ENCODE data around the gene GABRA1.

The GABRA1 gene

DNA sequence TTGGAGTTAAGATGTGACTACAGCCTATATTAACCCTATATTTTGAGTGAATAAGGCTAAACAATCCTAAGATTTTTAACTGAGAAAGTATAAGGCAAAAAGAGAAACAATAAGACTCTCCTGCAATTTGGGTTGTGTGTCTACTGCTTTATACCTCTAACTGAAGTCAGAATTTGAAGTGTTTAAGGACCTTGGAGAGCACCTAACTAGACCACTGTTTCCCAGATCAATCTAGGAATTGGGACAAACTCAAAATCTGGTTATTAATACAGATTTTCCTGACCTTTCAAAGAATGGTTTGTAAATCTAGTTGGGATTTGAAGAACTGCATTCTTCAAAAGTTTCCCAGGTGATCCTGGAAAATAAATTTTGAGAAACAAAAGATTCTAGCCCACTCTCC, 42.1 kb downstream of the GABRA1 start:
- TF ChIP-seq, protein P1, sequence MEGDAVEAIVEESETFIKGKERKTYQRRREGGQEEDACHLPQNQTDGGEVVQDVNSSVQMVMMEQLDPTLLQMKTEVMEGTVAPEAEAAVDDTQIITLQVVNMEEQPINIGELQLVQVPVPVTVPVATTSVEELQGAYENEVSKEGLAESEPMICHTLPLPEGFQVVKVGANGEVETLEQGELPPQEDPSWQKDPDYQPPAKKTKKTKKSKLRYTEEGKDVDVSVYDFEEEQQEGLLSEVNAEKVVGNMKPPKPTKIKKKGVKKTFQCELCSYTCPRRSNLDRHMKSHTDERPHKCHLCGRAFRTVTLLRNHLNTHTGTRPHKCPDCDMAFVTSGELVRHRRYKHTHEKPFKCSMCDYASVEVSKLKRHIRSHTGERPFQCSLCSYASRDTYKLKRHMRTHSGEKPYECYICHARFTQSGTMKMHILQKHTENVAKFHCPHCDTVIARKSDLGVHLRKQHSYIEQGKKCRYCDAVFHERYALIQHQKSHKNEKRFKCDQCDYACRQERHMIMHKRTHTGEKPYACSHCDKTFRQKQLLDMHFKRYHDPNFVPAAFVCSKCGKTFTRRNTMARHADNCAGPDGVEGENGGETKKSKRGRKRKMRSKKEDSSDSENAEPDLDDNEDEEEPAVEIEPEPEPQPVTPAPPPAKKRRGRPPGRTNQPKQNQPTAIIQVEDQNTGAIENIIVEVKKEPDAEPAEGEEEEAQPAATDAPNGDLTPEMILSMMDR (IDR thresholded peaks at IDR 0.05; ENCODE audit: low read depth, low read length), result no peak
- no peak for TF ChIP-seq MYC (IDR thresholded peaks at IDR 0.05; ENCODE audit: low read depth, low read length)
- TF ChIP-seq, protein P2, sequence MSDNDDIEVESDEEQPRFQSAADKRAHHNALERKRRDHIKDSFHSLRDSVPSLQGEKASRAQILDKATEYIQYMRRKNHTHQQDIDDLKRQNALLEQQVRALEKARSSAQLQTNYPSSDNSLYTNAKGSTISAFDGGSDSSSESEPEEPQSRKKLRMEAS (IDR thresholded peaks at IDR 0.05; ENCODE audit: low read depth, low read length), result no peak
- TF ChIP-seq POLR2A (IDR thresholded peaks at IDR 0.05; ENCODE audit: extremely low read depth, insufficient read length), result no peak
- H3K4me3 ChIP-seq (ENCODE audit: low read depth, low read length), result no peak overlapping the region
- no peak for DNase-seq (ENCODE audit: low read depth)

DNA sequence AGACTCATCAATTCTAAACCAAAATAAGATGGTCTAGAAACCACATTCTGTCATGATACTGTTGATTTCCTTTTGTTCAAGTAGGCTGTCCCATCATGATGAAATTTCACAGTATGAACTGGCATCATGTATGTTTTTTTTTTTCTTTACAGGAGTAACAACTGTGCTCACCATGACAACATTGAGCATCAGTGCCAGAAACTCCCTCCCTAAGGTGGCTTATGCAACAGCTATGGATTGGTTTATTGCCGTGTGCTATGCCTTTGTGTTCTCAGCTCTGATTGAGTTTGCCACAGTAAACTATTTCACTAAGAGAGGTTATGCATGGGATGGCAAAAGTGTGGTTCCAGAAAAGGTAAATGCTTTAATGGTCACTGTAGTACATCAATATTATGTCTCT, 47.6 kb downstream of the GABRA1 start:
- TF ChIP-seq, protein P1 (IDR thresholded peaks at IDR 0.05; ENCODE audit: low read depth, low read length), result no peak
- TF ChIP-seq POLR2A (IDR thresholded peaks at IDR 0.05; ENCODE audit: extremely low read depth, insufficient read length), result no peak
- TF ChIP-seq, protein P2 (IDR thresholded peaks at IDR 0.05; ENCODE audit: low read depth, low read length), result no peak
- no peak for TF ChIP-seq MYC (IDR thresholded peaks at IDR 0.05; ENCODE audit: low read depth, low read length)
- DNase-seq (ENCODE audit: low read depth), result no peak
- H3K4me3 ChIP-seq (ENCODE audit: low read depth, low read length), result no peak overlapping the region

DNA sequence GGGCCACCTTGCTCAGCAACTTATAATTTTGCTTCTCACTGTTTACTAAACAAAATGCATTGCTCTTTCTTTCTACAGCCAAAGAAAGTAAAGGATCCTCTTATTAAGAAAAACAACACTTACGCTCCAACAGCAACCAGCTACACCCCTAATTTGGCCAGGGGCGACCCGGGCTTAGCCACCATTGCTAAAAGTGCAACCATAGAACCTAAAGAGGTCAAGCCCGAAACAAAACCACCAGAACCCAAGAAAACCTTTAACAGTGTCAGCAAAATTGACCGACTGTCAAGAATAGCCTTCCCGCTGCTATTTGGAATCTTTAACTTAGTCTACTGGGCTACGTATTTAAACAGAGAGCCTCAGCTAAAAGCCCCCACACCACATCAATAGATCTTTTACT, 49.1 kb downstream of the GABRA1 start:
- no peak for DNase-seq (ENCODE audit: low read depth)
- TF ChIP-seq, protein P2 (IDR thresholded peaks at IDR 0.05; ENCODE audit: low read depth, low read length), result no peak
- TF ChIP-seq POLR2A (IDR thresholded peaks at IDR 0.05; ENCODE audit: extremely low read depth, insufficient read length) (no peak), MYC (IDR thresholded peaks at IDR 0.05; ENCODE audit: low read depth, low read length) (no peak)
- TF ChIP-seq, protein P1 (IDR thresholded peaks at IDR 0.05; ENCODE audit: low read depth, low read length), result no peak
- H3K4me3 ChIP-seq (ENCODE audit: low read depth, low read length), result no peak overlapping the region

DNA sequence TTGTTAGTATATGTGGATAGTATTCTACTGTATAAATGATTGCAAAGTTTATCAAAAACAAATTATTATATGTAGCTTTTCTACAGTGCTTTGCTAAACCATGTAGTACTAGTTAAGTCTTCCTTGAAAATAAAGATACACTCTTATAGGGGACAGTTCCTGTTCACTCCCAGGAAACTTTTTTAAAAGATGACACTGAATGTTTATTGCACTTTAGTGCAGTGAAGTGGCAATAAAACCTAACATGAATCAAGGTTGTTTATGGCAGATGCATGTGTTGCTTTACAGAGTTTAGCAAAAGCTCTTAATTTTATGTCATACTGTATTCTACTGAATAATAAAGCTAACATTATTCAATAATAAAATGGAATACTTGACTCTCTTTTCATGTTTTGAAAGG, 51.7 kb downstream of the GABRA1 start:
- no peak for TF ChIP-seq POLR2A (IDR thresholded peaks at IDR 0.05; ENCODE audit: extremely low read depth, insufficient read length)
- H3K4me3 ChIP-seq (ENCODE audit: low read depth, low read length), result no peak overlapping the region
- DNase-seq (ENCODE audit: low read depth), result no peak

DNA sequence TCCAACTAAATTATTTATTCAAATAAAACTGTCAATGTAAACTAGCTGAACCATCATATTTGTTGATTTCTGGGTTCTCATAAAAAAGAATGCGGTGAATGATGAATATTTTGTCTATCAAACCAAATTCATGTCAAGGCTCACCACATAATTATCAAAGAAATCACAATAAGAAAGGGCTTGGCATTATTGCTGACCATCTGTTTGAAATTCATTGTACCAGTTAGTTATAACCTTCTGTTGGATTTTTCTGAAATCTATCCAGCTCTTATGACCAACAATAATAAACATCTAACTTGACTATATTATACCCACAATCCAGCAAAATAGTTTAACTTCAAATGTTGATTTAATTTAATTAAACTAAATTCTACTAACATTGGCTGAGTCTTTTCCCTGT, 53.1 kb downstream of the GABRA1 start:
- no peak for DNase-seq (ENCODE audit: low read depth)
- TF ChIP-seq, protein P2 (IDR thresholded peaks at IDR 0.05; ENCODE audit: low read depth, low read length), result no peak
- TF ChIP-seq MYC (IDR thresholded peaks at IDR 0.05; ENCODE audit: low read depth, low read length) (no peak), POLR2A (IDR thresholded peaks at IDR 0.05; ENCODE audit: extremely low read depth, insufficient read length) (no peak)
- TF ChIP-seq, protein P1 (IDR thresholded peaks at IDR 0.05; ENCODE audit: low read depth, low read length), result no peak
- H3K4me3 ChIP-seq (ENCODE audit: low read depth, low read length), result no peak overlapping the region

DNA sequence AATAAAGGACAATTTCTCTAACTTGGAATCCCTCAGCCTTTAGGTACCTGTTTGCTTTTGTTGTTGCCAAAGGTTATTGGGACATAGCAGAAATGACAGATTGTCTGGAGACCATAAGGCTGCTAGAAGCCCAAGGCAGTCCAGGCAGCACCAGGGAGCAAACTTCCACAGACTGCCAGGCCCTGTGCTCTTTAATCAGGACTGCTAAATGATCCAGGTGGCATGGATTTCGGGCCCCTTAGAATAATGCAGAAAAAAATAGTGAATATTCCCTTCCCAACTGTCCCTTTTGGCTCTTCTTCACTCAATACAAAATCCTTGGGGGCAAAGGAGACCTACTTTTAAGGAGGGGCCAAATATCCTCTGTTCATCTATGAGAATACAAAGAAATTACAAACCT, 73.9 kb downstream of the GABRA1 start:
- no peak overlapping the region for H3K4me3 ChIP-seq (ENCODE audit: low read depth, low read length)
- DNase-seq (ENCODE audit: low read depth), result no peak
- TF ChIP-seq, protein P1 (IDR thresholded peaks at IDR 0.05; ENCODE audit: low read depth, low read length), result no peak
- TF ChIP-seq, protein P2 (IDR thresholded peaks at IDR 0.05; ENCODE audit: low read depth, low read length), result no peak
- TF ChIP-seq POLR2A (IDR thresholded peaks at IDR 0.05; ENCODE audit: extremely low read depth, insufficient read length), result no peak
- TF ChIP-seq MYC (IDR thresholded peaks at IDR 0.05; ENCODE audit: low read depth, low read length), result no peak
